ENCODE measurements around the gene SLC52A3.
"Not testable (repeated sequence)": the region's sequence is repeated elsewhere in the genome, so short reads cannot be mapped to it uniquely, and the experiment has no call there.

The SLC52A3 gene

DNA sequence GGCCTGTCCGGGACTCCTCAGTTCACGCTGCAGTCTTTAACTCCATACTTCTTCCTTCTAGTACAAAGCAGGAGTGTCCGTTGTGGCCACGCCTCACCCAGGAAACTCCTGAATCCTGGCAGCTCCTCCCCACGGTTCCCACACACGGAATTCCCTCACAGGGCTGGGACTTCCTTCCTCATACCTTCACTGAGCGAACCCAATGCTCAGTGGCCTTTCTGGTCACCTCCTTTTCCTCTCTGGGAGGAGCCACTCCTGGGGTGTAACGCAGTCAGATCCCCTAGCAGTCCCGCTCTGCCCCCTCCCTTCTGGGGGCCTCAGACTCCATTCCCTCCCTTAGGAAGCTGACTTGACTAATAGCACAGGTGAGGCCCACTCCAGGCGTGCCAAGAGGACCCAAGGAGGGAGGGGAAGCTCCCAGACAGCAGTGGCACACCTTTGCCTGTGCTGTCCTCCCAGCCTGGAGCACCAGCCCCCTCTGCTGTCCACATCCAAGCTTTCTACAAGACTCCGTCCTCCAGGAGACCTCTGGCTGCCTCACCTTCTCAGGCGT, at the start of gene SLC52A3:
Gene SLC52A3 (minus strand): TSS at position 75 of the 553 bp plus-strand sequence. CDS start 2,726 bp downstream, outside the sequence.
- no peak for DNase-seq

DNA sequence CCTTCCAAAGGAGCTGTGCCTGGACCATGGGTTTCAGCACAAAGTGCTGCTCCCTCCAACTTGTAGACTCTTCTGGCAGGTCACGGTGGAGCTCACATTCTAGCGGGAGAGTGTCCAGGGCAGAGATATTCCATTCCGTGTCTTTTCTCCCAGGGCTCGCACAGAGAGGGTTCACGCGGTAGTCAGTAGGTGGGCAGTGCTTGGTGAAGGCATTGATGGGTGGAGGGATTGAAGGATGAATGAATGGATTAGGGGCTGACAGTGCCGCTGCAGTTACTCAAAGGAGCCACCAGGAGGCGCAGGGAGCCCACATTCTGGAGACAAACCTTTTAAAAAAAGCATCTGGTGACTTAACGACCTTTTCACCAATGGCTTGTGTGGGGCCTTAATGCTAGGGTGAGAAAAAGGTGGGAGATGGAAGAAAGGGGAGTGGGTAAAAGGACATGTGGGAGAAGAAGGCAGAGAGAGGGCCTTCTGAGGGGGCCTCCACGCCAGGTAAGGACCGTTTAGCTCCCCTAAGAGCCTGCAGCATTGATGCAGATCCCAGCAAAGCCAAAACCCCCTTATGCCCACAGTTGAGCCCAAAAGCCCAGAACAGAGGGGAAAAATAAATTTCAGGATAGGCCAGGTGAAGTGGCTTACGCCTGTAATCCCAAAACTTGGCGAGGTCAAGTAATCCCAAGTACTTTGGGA, 47.8 kb upstream of the SLC52A3 start:
- DNase-seq: peak; percentile 51

DNA sequence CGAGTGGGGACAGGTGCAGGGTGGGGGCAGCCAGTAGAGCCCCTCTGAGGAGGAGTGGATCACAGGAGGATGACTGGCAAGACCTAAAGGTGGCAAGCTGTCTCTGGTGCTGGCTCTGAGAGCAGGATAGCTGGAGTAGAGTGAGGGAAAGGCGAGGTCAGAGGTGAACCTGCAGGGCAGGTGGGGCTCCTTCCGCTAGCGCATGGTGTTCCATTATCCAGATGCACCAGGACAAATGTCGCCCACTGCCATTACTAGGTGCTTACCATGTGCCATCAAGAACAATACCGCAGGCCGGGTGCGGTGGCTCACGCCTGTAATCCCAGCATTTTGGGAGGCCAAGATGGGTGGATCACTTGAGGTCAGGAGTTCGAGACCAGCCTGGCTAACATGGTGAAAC, 46.9 kb upstream of the SLC52A3 start:
- no peak for DNase-seq

DNA sequence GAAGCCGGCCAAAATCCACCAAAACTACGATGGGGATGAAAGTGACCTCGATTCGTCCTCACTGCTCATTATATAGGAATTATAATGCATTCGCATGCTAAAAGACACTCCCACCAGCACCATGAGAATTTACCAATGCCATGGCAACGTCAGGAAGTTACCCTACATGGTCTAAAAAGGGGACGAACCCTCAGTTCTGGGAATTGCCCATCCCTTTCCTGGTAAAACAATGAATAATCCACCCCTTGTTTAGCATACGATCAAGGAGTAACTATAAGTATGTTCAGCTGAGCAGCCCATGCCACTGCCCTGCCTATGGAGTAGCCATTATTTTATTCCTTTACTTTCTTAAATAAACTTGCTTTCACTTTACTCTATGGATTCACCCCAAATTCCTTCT, 45.1 kb upstream of the SLC52A3 start:
- no peak for DNase-seq

DNA sequence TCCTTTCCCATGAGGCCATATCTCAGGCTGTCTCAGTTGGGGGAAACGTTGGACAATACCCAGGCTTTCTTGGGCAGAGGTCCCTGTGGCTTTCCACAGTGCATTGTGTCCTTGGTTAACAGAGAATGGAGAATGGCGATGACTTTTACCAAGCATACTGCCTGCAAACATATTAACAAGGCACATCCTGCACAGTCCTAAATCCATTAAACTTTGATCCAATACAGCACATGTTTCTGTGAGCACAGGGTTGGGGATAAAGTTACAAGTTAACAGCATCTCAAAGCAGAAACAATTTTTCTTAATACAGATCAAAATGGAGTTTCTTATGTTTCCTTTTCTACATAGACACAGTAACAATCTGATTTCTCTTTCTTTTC, 44.1 kb upstream of the SLC52A3 start:
- not testable (repeated sequence) for DNase-seq

DNA sequence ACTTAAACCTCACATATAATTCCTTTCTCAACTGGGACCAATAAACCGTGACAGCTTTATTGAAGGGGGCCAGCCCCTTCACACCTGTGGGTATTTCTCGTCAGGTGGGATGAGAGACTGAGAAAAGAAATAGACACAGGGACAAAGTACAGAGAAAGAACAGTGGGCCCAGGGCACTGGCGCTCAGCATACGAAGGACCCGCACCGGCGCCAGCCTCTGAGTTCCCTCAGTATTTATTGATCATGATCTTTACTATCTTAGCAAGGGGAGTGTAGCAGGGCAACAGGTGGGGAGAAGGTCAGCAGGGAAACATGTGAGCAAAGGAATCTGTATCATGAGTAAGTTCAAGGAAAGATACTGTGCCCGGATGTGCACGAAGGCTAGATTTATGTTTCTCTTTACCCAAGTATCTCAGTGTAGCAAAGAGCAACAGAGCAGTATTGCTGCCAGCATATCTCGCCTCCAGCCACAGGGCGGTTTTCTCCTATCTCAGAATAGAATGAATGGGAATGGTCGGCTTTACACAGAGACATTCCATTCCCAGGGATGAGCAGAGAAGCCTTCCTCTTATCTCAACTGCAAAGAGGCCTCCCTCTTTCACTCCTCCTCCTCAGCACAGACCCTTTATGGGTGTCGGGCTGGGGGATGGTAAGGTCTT, 43.6 kb upstream of the SLC52A3 start:
- DNase-seq: not testable (repeated sequence)

DNA sequence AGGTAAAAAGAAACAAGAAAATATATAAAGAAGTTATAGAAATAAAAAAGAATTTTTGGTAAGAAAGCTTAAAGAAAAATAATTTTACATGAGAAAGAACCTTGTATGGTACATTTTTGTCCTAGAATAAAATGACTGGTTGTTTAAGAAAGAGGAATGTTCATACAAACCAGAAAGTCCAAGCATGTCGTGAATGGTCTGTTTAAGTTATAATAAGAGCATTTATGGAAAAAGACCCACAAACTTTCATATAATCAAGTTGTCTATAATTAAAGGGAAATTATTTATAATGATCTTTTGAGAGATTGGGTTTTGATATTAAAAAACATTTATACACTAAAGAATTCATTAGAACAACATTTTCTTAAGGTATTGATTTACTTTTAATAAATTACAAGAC, 37.4 kb upstream of the SLC52A3 start:
- no peak for DNase-seq

DNA sequence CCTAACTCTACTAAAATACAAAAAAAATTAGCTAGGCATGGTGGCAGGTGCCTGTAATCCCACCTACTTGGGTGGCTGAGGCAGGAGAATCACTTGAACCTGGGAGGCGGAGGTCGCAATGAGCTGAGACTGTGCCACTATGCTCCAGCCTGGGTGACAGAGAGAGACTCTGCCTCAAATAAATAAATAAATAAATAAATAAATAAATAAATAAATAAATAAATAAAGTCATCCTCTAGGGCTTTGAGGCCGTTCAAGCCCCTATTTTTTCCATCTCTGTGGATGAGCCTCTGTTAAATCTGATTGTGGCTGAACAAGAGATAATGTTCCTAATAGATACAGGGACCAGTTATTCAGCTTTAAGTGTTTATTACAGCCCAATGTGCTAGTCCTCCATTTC, 33.4 kb upstream of the SLC52A3 start:
- no peak for DNase-seq

DNA sequence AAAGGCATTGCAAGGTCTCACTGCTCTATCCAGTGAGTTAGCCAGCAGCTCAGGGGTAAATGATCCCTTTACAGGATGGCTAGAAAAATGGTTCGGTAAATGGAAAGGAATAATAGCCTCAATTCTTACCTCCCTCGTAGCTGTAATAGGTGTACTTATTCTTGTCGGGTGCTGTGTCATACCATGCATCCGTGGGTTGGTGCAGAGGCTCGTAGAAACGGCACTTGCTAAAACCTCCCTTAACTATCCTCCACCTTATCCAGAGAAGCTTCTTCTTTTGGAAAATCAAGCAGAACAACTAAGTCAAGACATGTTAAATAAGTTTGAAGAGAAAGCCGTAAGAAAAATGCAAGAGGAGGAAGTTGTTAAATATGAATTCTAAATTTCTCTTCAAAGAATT, 31.7 kb upstream of the SLC52A3 start:
- not testable (repeated sequence) for DNase-seq

DNA sequence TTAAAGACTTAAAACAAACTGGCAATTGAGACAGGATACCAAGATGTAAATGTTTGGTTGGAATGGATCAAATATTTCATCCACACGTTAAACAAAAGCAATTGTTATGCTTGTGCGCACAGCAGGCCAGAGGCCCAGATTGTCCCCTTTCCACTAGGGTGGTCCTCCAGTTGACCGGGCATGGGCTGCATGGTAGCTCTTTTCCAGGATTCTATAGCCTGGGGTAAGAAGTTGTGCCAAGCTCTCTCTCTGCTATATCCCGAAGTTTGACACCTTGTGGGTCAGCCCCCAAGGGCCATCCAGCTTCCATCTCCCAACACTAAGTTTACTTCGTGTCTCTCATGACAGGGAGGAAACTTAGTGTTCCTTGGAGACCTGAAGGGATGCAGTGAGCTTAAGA, 30.4 kb upstream of the SLC52A3 start:
- DNase-seq: not testable (repeated sequence)

DNA sequence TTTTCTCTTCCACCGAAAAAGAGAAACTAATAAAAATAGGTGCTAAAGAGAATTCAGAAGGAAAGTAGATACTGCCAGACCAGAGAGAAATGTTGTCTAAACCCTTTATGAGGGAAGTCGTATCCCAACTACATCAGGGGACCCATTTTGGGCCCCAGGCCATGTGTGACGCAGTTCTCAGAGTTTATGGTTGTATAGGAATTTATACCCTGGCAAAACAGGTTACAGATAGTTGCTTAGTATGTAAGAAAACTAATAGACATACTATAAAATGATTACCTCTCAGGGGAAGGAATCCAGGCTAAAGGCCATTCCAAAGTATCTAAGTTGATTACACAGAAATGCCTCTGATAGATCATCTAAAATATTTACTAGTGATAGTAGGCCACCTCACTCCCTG, 28.6 kb upstream of the SLC52A3 start:
- DNase-seq: no peak

DNA sequence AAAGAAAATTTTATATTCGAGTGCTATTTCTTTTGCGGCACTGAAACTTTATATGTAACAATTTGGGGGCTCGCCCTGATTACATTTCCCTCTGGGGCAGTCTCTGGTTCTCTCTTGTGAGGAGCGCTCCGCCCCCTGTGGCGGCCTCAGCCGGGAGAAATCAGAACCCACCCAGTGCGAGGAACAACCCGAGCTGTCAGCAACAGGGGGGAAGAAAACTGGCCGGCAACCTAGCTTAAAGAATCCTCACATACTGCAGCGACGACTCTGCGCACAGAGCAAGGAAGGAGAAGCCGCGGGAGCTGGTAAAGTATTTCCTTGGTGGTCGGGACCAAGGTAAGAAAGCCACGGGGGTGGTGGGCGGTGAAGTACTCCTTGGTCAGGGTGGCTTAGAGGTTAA, 23.9 kb upstream of the SLC52A3 start:
- DNase-seq: no peak

DNA sequence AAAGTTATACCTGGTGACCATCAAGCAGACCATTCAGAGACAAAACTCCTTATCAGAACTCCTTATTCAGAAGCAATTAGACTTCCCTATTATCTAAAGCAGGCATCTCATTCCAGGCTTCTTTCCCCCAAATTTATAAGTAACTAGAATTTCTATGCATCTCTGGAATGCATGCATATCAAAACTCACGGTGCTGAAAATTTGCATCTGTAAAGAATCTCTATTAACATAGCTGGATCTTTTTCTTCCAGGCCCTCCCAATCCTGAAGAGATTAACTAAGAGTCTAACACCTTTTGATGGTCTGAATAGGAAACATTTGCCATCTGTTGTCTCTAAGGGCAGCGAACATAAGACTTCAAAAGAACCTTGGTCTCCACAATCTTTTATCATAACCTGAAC, 22.8 kb upstream of the SLC52A3 start:
- no peak for DNase-seq

DNA sequence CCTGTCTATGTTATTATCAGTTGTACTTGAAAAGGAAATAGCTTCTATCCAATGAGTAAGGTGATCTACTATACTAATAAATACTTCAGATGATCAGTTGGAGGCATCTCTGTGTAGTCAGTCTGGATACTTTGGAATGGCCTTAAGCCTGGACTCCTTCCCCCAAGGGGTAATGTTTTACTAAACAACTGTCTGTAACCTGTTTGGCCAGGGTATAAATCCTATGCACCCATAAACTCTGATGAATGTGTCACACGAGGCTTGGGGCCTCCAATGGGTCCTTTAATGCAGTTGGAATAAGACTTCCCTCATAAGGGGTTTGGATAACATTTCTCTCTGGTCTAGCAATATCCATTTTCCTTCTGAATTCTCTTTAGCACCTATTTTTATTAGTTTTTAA, 19.5 kb upstream of the SLC52A3 start:
- DNase-seq: no peak

DNA sequence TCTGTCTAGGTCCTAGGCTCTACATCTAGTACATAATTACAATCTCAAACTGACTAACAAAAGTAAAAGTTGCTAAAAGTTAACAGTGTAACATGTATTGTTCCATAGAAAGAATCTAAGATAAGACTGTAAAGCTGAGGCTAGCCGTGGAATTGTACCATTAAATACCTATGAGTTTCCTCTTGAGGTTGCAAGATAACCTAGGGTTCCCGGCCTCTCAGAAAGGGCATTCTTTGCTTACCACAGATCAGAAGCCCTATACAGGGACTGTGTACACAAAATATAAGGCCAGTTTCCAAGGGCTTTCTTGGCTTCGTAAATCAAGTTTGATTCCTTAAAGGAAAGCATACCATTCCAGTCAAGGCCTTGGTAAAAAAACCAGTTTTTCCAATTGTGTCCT, 11.5 kb upstream of the SLC52A3 start:
- no peak for DNase-seq

DNA sequence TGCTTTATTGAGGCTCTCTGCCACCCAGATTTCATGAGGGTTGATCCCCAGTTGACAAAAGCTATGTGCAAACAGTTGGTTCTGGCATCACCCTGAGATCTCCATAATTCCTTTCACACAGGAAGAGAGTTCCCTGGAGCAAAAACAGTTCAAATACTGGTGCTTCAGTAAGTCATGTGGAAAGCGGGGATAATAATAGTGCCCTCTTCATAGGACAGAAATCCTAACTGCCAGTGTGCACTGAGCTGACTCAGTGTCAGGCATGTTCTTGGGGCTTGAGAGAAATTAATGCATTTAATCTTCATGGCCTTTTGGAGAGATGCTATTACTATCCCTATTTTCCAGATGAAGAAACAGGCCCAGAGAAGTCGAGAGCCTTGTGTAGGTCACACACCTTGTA, 7.9 kb upstream of the SLC52A3 start:
- DNase-seq: no peak

DNA sequence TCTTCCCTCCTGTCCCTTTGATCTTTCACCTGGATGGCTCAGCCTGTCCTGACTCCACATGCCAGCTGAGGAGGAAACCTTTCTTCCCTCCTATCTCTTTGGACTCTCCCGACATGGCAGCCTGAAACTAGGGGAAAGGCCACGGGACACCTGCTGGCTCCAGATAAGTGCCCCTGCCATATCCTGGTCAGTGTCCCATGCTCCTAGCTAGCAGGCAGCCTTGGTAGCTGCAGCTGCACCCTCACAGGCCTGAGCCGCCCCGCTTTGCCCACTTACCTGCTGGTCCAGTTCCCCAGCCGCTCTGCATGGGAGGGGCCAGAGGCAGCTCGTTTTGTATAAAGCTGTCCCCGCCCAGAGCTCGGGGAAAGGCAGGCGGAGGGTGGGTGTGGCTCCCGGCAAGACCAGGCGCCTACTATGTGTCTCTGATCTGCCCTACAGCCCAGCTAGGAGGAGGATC, 7.4 kb upstream of the SLC52A3 start:
- DNase-seq: no peak

DNA sequence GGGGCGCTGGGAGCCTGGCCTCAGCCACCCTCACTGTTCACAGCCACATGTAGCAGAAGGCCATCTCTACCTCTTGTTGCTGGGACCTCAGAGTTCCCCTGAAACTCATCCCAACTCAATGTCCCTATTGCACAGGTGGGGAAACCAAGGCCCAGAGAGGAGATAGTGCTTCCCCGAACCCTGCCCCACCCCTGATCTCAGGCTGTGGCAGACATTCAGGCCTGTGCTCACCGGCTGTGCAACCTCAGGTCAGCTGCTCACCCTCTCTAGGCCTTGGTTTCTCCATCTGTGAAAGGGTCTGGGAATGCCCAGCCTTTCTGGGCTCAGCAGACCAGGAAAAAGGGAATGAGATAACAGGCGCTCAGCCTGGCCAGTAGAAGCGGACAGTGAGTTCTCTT, 6.4 kb upstream of the SLC52A3 start:
- no peak for DNase-seq

DNA sequence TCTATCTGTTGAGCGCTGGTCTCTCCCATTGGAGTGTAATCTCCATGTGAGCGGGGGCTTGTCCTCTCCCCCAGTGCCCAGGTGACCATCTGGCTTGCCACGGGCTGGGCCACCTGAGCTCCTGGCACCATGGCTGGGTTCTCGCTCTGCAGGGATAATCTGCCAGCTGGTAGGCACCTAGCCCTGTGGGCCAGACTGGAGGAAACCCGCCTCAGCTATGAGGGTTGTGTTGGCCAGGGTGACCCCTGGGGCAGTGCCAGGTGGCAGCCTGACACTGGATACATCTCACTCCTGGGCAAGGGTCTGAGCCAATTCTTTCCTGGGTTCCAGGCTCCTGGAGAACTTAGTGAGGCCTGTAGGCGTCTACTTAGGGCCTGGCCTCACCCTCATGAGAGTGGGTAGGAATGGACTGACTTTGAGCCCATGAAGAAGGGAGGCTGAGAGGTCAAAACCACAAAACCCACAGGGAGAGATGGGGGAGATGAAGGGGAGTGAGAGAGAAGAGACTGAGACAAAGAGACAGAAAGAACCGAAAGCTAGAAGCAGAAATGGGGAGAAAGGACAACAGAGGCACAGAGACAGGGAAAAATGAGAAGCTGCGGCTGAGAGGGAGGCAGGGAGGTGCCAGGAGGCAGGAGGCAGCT, 5.8 kb upstream of the SLC52A3 start:
- DNase-seq: no peak

DNA sequence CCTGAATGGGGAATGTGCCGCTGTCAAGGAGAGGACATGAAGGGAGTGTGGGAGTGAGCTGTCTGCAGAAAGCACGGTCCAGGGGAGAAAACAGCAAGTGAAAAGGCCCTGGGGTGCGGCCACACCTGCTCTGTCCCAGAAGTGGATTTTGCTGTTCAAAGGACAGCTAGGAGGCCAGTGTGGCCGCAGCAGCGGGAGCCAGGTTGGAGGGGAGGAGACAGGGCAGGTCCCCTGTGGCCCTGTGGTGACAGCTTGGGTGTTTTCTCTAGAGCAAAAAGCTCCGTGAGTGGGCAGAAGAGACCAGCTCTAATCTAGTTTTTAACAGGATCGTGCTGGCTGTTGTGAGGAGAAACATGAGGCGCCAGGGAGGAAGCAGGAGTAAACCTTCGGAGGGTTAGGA, 4.5 kb upstream of the SLC52A3 start:
- no peak for DNase-seq

DNA sequence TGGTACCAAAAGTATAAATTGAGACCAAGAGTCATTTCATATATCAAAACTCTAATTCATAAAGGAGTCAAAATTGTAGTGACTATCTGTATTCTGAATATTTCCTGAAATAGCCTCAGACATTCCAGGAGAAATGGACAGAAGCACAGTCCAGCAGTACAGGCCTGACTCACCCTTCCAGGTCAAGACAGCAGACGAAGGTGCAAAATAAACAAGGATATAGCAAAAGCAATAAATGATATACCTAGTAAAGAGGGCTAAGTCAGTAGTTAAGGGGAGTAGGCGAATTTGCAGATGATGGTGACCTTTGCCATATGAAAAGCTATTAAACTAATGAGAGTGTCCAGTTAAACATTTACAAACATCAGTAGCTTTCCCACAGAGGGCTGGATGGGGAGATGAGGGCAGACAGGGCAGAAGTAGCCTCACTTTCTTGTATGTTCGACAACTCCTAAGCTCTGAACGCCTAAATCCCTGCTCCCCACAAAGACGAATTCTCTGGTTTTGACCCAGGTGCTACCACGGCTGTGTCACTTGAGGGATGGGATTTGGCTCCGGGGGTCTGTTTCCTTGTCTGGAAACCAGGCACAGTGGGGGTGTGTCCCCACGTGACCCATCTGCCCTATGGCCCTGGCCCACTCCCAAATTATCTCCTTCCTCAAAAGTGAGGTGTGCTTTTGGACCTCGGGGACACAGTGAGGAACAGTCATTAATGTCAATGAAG, 3.6 kb upstream of the SLC52A3 start:
- DNase-seq: no peak

DNA sequence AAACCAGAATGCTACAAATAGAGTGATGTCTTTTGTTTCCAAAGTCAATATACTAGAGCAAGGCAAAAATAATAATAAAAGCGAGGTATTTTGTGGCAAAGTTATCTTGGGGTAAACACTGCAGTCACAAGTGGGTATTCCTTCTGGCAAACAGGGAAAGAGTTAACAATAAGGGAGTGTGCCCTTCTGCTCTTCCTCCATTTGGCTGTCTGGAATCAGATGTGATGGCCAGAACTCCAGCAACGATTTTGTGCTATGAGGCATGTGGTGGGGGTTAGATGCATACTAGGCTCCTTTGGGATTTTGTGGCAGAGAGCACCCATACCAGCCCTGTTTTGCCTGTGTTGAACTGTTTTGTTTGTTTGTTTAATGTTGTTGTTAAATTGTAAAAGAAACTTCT, 2.4 kb upstream of the SLC52A3 start:
- DNase-seq: no peak

DNA sequence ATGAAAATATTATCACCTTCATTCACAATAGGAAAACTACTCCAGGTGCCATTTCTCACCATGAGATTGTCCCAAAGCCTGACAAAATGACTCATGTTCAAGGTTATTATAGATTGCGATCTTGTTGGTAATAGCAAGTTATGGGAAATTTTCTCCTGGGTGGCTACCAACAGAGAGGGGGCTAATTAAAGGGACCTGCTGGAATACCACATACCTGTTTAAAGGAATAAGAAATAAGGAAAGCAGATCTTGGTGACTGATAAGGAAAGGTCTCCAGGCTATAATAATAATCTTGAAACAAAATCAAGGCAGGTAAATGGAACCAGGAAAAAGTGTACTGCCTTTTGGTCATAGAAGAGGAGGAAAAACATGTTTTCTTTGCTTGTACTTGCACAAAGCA, 1.4 kb downstream of the SLC52A3 start:
- no peak for DNase-seq
